HepG2 (cell line): ENCODE measurements around the gene CHRNA7. TPM values are rescaled to one million over a fixed set of nuclear protein-coding genes. Genes with fewer than 3 reads are reported as not detected.

Experiments
- CHD4 ChIP-seq: fragments of 200-600 bp; sonication (generic); IDR thresholded peaks from 2 replicates; pipeline ENCODE4 v1.7.0; 2017; ENCODE audit warnings: mild to moderate bottlenecking, low read length, borderline replicate concordance
- PHB2 ChIP-seq: fragments of 450-650 bp; IDR thresholded peaks from 2 replicates; pipeline ENCODE4 v1.6.1; 2018; ENCODE audit not compliant: partially characterized antibody
- ZC3H4 ChIP-seq: sonication (generic); formaldehyde crosslinking; IDR thresholded peaks from 2 replicates; pipeline ENCODE4 v1.4.0; 2020; ENCODE audit warnings: missing genetic modification reagents, borderline replicate concordance
- ZNF414 ChIP-seq: sonication (generic); formaldehyde crosslinking; IDR thresholded peaks from 2 replicates; pipeline ENCODE4 v1.5.0; 2020; ENCODE audit warnings: missing genetic modification reagents
- ZNF549 ChIP-seq: sonication (generic); formaldehyde crosslinking; IDR thresholded peaks from 2 replicates; pipeline ENCODE4 v1.5.0; 2020; ENCODE audit warnings: missing genetic modification reagents
- ZNF646 ChIP-seq: sonication (generic); formaldehyde crosslinking; IDR thresholded peaks from 2 replicates; pipeline ENCODE4 v1.9.0; 2021; ENCODE audit warnings: mild to moderate bottlenecking, missing genetic modification reagents
- ZSCAN22 ChIP-seq: sonication (generic); formaldehyde crosslinking; IDR thresholded peaks from 2 replicates; pipeline ENCODE4 v1.4.0; 2020; ENCODE audit warnings: mild to moderate bottlenecking, missing genetic modification reagents
- polyA plus RNA-seq, 8 experiments: library from polyadenylated mRNA; depleted of rRNA in 3 of 8; stranded (reverse) in 7 of 8; unstranded in 1 of 8; fragments of >200 nt; fragmentation: Illumina TruSeq in 4 of 8; extraction: Trizol in 4 of 8; gene quantifications; 2 replicates each; pipeline versions ENCODE4 v1.2.1 to v1.2.3, GENCODE V29; 2011 to 2016; ENCODE audit warnings: low read depth in 4 of 8, missing spikeins in 1 of 8, mixed read lengths in 1 of 8; ENCODE audit not compliant: insufficient read depth in 1 of 8
- total RNA-seq, 5 experiments: library from RNA; depleted of rRNA; stranded (reverse); fragments of >200 nt; fragmentation: Illumina TruSeq; extraction: Trizol; gene quantifications; 2 replicates each; pipeline ENCODE4 v1.2.3, GENCODE V29; 2016; ENCODE audit warnings: low read depth in 1 of 5

CHRNA7 gene
- total and polyA plus RNA-seq, 2 of the 13 experiments (the other 11 are each of a cell fraction or from before 2014, with no cell fraction given): 1.3 to 1.4 TPM

GRCh38 chr15:32105258-32106241 is 75.2 kb downstream of the CHRNA7 start (continued):
- no peak for TF ChIP-seq ZNF646 (CRISPR knock-in tag)
- no peak for TF ChIP-seq ZSCAN22 (CRISPR knock-in tag)
- TF ChIP-seq CHD4: no peak
- no peak for TF ChIP-seq PHB2
- TF ChIP-seq ZNF549 (CRISPR knock-in tag): no peak
- TF ChIP-seq ZC3H4 (CRISPR knock-in tag): no peak
- TF ChIP-seq ZNF414 (CRISPR knock-in tag): no peak
- TF ChIP-seq, all 625 proteins: peak for 0
